K562 (cell line): ENCODE measurements around the gene EFS. TPM values are rescaled to one million over a fixed set of nuclear protein-coding genes. Genes with fewer than 3 reads are reported as not detected.

Experiments used
- ATAC-seq: fragments of 200-7000 bp; cut with Tn5 transposase; 3 replicates; pipeline ENCODE4 v1.9.1; 2020; ENCODE audit warnings: moderate library complexity
- BruUV-seq: library from RNA; stranded (reverse); fragments of 400-500 nt; replicated peaks from 2 replicates; lab custom pipeline; 2021; lab: Mats Ljungman, UMichigan
- CTCF ChIA-PET: fragments of 300-600 bp; formaldehyde crosslinking; extraction: SDS; loops from one replicate; lab custom pipeline; 2021; ENCODE audit warnings: low intra/inter-chr PET ratio; lab: Yijun Ruan, JAX
- POLR2A ChIA-PET: fragments of 300-600, 350-650 bp; sonication (Branson Sonifier 250); formaldehyde crosslinking; extraction: SDS; loops from one replicate; lab custom pipeline; 2021; ENCODE audit warnings: antibody characterized with exemption, inconsistent platforms; lab: Yijun Ruan, JAX
- DNase-seq, 4 experiments: peaks; one replicate each; pipeline versions ENCODE4 v3.0.0 to v3.0.0-alpha.2; 2011 to 2018; ENCODE audit warnings: low spot score in 3 of 4, mixed read lengths in 3 of 4; ENCODE audit errors: extremely low read depth in 1 of 4
- FAIRE-seq: peaks from 2 replicates; lab custom pipeline; 2011; peaks lifted over from hg19 to GRCh38; lab: Jason Lieb, UNC
- H2AFZ ChIP-seq: 2 replicates; pipeline ENCODE4 v1.6.0; 2011; ENCODE audit warnings: low read depth, low read length, control low read depth, inconsistent platforms
- H3K27ac ChIP-seq: fragments of 200-600 bp; 3 replicates; pipeline ENCODE4 v1.8.0; 2011; ENCODE audit warnings: low read depth, mild to moderate bottlenecking, control low read depth, inconsistent platforms, low read length, moderate library complexity, mixed read lengths; ENCODE audit errors: extremely low read depth
- H3K27me3 ChIP-seq, 2 experiments: fragments of 300-600 bp in 1 of 2; 2 replicates in 1 of 2; 3 replicates in 1 of 2; pipeline versions ENCODE4 v1.6.0 to v1.8.0; 2011; ENCODE audit warnings: inconsistent platforms in 2 of 2, low read length in 2 of 2, mild to moderate bottlenecking in 1 of 2, mixed read lengths in 1 of 2, moderate library complexity in 1 of 2; ENCODE audit not compliant: control insufficient read depth in 2 of 2, insufficient read depth in 2 of 2
- H3K36me3 ChIP-seq: fragments of 300-600 bp; 3 replicates; pipeline ENCODE4 v1.8.0; 2011; ENCODE audit warnings: mild to moderate bottlenecking, low read length, inconsistent platforms; ENCODE audit not compliant: control insufficient read depth, insufficient read depth
- H3K4me1 ChIP-seq, 2 experiments: fragments of 200-600 bp in 1 of 2; replicated peaks in 1 of 2; 2 replicates in 1 of 2; 3 replicates in 1 of 2; pipeline versions ENCODE4 v1.5.1 to v1.8.0; 2011; ENCODE audit warnings: inconsistent platforms in 2 of 2, low read length in 2 of 2, mild to moderate bottlenecking in 1 of 2, mixed read lengths in 1 of 2, moderate library complexity in 1 of 2; ENCODE audit not compliant: control insufficient read depth in 2 of 2, insufficient read depth in 2 of 2
- H3K4me2 ChIP-seq: 2 replicates; pipeline ENCODE4 v1.6.1; 2011; ENCODE audit warnings: low read length, control low read depth, inconsistent platforms, mixed read lengths; ENCODE audit not compliant: insufficient read depth
- H3K4me3 ChIP-seq: fragments of 200-600 bp; sonication (generic), shearing (Covaris generic); 2 replicates; pipeline ENCODE4 v1.5.1; 2016; ENCODE audit warnings: control low read depth, inconsistent platforms
- H3K79me2 ChIP-seq: fragments of 200-600 bp; 3 replicates; pipeline ENCODE4 v1.8.0; 2011; ENCODE audit warnings: low read length, inconsistent platforms; ENCODE audit not compliant: control insufficient read depth, insufficient read depth
- H3K9ac ChIP-seq, 2 experiments: 2 replicates each; pipeline versions ENCODE4 v1.6.0 to v1.6.1; 2011; ENCODE audit warnings: low read depth in 2 of 2, low read length in 2 of 2, control low read depth in 1 of 2, inconsistent platforms in 1 of 2, mild to moderate bottlenecking in 1 of 2, mixed read lengths in 1 of 2; ENCODE audit not compliant: insufficient read depth in 1 of 2
- H3K9me1 ChIP-seq: one replicate; pipeline ENCODE4 v1.6.0; 2011; ENCODE audit warnings: inconsistent platforms, mild to moderate bottlenecking, low read length, moderate library complexity; ENCODE audit not compliant: control insufficient read depth, insufficient read depth
- H3K9me3 ChIP-seq: replicated peaks from 2 replicates; pipeline ENCODE4 v1.5.1; 2011; ENCODE audit warnings: low read depth, low read length, inconsistent platforms; ENCODE audit not compliant: control insufficient read depth, insufficient read depth
- H4K20me1 ChIP-seq: replicated peaks from 2 replicates; pipeline ENCODE4 v1.6.1; 2011; ENCODE audit warnings: low read length, inconsistent platforms, mixed read lengths; ENCODE audit not compliant: control insufficient read depth, insufficient read depth
- CBFA2T3 ChIP-seq: fragments of 450-650 bp; IDR thresholded peaks from 2 replicates; pipeline ENCODE4 v1.6.1; 2017
- CTCF ChIP-seq, 3 experiments: IDR thresholded peaks in 2 of 3; conservative IDR thresholded peaks in 1 of 3; 2 replicates each; pipeline ENCODE4 v1.5.1; 2011 to 2012; ENCODE audit warnings: low read length in 3 of 3, mild to moderate bottlenecking in 3 of 3, control low read depth in 2 of 3, improper control_type of control experiment in 1 of 3, inconsistent platforms in 1 of 3, low read depth in 1 of 3, mixed read lengths in 1 of 3, moderate library complexity in 1 of 3; ENCODE audit not compliant: insufficient read depth in 2 of 3
- DPF2 ChIP-seq: fragments of 450-650 bp; IDR thresholded peaks from 2 replicates; pipeline ENCODE4 v1.6.1; 2016
- FOXK2 ChIP-seq, 2 experiments: fragments of 450-650 bp; IDR thresholded peaks in 1 of 2; conservative IDR thresholded peaks in 1 of 2; 2 replicates each; pipeline ENCODE4 v1.6.1; 2016; ENCODE audit warnings: low read depth in 2 of 2, mild to moderate bottlenecking in 1 of 2
- HDAC1 ChIP-seq, 2 experiments: fragments of 450-650 bp; IDR thresholded peaks; 2 replicates each; pipeline ENCODE4 v1.6.1; 2016 to 2017; ENCODE audit warnings: inconsistent platforms in 1 of 2, mild to moderate bottlenecking in 1 of 2, moderate library complexity in 1 of 2
- PKNOX1 ChIP-seq: fragments of 450-650 bp; IDR thresholded peaks from 2 replicates; pipeline ENCODE4 v1.6.1; 2016
- POU5F1 ChIP-seq: fragments of 150-350 bp; IDR thresholded peaks from 2 replicates; pipeline ENCODE4 v1.6.1; 2014; ENCODE audit warnings: borderline replicate concordance, low read length, low read depth, mild to moderate bottlenecking; ENCODE audit not compliant: partially characterized antibody
- RBM15 ChIP-seq: fragments of 200-400 bp; formaldehyde crosslinking; IDR thresholded peaks from 2 replicates; pipeline ENCODE4 v1.6.1; 2018; ENCODE audit warnings: mild to moderate bottlenecking, low read length, moderate library complexity; ENCODE audit not compliant: insufficient read depth
- SAFB2 ChIP-seq: fragments of 200-400 bp; formaldehyde crosslinking; IDR thresholded peaks from 2 replicates; pipeline ENCODE4 v1.6.1; 2018; ENCODE audit warnings: borderline replicate concordance, low read length, low read depth, moderate library complexity; ENCODE audit not compliant: severe bottlenecking
- TEAD4 ChIP-seq, 2 experiments: sonication (generic) in 1 of 2; formaldehyde crosslinking in 1 of 2; IDR thresholded peaks; 2 replicates each; pipeline versions ENCODE4 v1.6.1 to v1.8.0; 2012 to 2022; ENCODE audit warnings: borderline replicate concordance in 1 of 2, inconsistent platforms in 1 of 2, low read length in 1 of 2, mild to moderate bottlenecking in 1 of 2, missing genetic modification reagents in 1 of 2
- ZNF41 ChIP-seq: fragments of 250-450 bp; sonication (Bioruptor Pico); conservative IDR thresholded peaks from 2 replicates; pipeline ENCODE4 v1.4.0; 2020; ENCODE audit warnings: mild to moderate bottlenecking
- WGBS: fragments of 100-300 bp; shearing (Covaris generic); methylation state at CpG from one replicate; pipeline ENCODE4 v1.1.6; 2016; ENCODE audit warnings: low coverage, mixed read lengths; ENCODE audit not compliant: insufficient coverage; ENCODE audit errors: missing lambda C conversion rate; 5-methylcytosine and 5-hydroxymethylcytosine counted together
- in situ Hi-C: fragments of 300-500 bp; cut with MboI; formaldehyde crosslinking; loops from 4 replicates; pipeline ENCODE4 v1.15.0; 2018; ENCODE audit warnings: inconsistent platforms, mixed read lengths
- intact Hi-C: fragments of 100-400 bp; cut with micrococcal nuclease; formaldehyde crosslinking; loops from 2 replicates; pipeline ENCODE4 v1.14.2; 2022
- polyA plus RNA-seq, 8 experiments: library from polyadenylated mRNA; depleted of rRNA in 4 of 8; stranded (reverse) in 5 of 8; unstranded in 3 of 8; fragments of >200 nt; fragmentation: Nextera tagmentation in 2 of 8; fragmentation: Illumina TruSeq in 1 of 8; extraction: Ambion mirVana in 2 of 8; extraction: Trizol in 1 of 8; gene quantifications; 2 replicates each; pipeline versions ENCODE4 v1.2.1 to v1.2.3, GENCODE V29; 2011 to 2014; ENCODE audit warnings: inconsistent platforms in 1 of 8, missing spikeins in 1 of 8
- total RNA-seq, 7 experiments: library from RNA; depleted of rRNA in 6 of 7; stranded (reverse); fragments of >200 nt in 6 of 7; fragmentation: Illumina TruSeq in 2 of 7; extraction: Trizol in 2 of 7; gene quantifications; 2 replicates each; pipeline versions ENCODE4 v1.2.1 to v1.2.3, GENCODE V29; 2011 to 2021; ENCODE audit warnings: low replicate concordance in 1 of 7
- TF ChIP-seq, protein P1 (sequence below), 3 experiments: fragments of 200-800 bp in 1 of 3; fragments of 250-450 bp in 1 of 3; fragments of 450-650 bp in 1 of 3; sonication (Bioruptor Pico) in 1 of 3; sonication (Bioruptor generic) in 1 of 3; formaldehyde crosslinking in 1 of 3; IDR thresholded peaks; 2 replicates each; pipeline versions ENCODE4 v1.6.1 to v1.8.0; 2016 to 2022; ENCODE audit warnings: mild to moderate bottlenecking in 2 of 3, missing genetic modification characterization in 2 of 3, missing compliant biosample characterization in 1 of 3, moderate library complexity in 1 of 3

The EFS gene
- total and polyA plus RNA-seq, 9 of the 15 experiments (the other 6 are each of a cell fraction or from before 2014, with no cell fraction given), result 0.01 to 0.03 TPM; not detected in 7

- H3K79me2 ChIP-seq, result no peaks in the 10 kb centered on the region
- H3K9me3 ChIP-seq, result no peaks in the 10 kb centered on the region
- ChIA-PET CTCF (no interaction called here), POLR2A (interaction anchor here (0.6 to 1.6 kb wide), 6 partner anchors 8 to 69 kb away, joined by 3 to 11 read pairs (median 3); partner anchors contain the start of gene PABPN1)
- H3K9ac ChIP-seq, result peak overlapping the region; percentile 22 to 74; a peak in 3 of 4 replicates
- DNase-seq, result peak; percentile 60 to 75 (median 68)
- intact Hi-C loops (no loop called here), in situ Hi-C loops (no loop called here)
- H3K4me1 ChIP-seq, result peaks cover 11 to 16% of the 10 kb centered on the region in 2 experiments; a peak in 4 of 5 replicates
- peaks cover under 1 to 3% of the 10 kb centered on the region in 2 experiments; a peak in 1 of 5 replicates for H3K27me3 ChIP-seq
- no peaks in the 10 kb centered on the region for H3K36me3 ChIP-seq
- peak overlapping the region; percentile 48; the same call in 1 of the 3 replicates for H3K27ac ChIP-seq
- H4K20me1 ChIP-seq, result no peaks in the 10 kb centered on the region
- H2AFZ ChIP-seq, result peak overlapping the region; percentile 85
- H3K4me2 ChIP-seq, result peak overlapping the region; percentile 72
- FAIRE-seq, result peak; percentile 95
- BruUV-seq, result no TSS peak
- peak; percentile 96 for ATAC-seq
- H3K4me3 ChIP-seq, result no peak overlapping the region
- 19% methylated on average over 6 of the region's 13 CpGs for WGBS
- H3K9me1 ChIP-seq, result no peaks in the 10 kb centered on the region
- 0 out of 2 replicates have a peak, but pooled peaks have one; percentile 24 for TF ChIP-seq DPF2
- TF ChIP-seq, protein P1, sequence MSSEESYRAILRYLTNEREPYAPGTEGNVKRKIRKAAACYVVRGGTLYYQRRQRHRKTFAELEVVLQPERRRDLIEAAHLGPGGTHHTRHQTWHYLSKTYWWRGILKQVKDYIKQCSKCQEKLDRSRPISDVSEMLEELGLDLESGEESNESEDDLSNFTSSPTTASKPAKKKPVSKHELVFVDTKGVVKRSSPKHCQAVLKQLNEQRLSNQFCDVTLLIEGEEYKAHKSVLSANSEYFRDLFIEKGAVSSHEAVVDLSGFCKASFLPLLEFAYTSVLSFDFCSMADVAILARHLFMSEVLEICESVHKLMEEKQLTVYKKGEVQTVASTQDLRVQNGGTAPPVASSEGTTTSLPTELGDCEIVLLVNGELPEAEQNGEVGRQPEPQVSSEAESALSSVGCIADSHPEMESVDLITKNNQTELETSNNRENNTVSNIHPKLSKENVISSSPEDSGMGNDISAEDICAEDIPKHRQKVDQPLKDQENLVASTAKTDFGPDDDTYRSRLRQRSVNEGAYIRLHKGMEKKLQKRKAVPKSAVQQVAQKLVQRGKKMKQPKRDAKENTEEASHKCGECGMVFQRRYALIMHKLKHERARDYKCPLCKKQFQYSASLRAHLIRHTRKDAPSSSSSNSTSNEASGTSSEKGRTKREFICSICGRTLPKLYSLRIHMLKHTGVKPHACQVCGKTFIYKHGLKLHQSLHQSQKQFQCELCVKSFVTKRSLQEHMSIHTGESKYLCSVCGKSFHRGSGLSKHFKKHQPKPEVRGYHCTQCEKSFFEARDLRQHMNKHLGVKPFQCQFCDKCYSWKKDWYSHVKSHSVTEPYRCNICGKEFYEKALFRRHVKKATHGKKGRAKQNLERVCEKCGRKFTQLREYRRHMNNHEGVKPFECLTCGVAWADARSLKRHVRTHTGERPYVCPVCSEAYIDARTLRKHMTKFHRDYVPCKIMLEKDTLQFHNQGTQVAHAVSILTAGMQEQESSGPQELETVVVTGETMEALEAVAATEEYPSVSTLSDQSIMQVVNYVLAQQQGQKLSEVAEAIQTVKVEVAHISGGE (CRISPR knock-in tag; IDR thresholded peaks at IDR 0.05), result peak in 1 of 3 experiments; percentile 16; a peak in 1 of 6 replicates
- TF ChIP-seq TEAD4 (IDR thresholded peaks at IDR 0.05; ENCODE audit: low read length), result peak; percentile 43; the same call in 1 of the 2 replicates
- TF ChIP-seq TEAD4 (CRISPR knock-in tag; IDR thresholded peaks at IDR 0.05; ENCODE audit: borderline replicate concordance), result no peak
- TF ChIP-seq SAFB2, result no peak
- no peak for TF ChIP-seq RBM15
- 0 out of 4 replicates have a peak, but pooled peaks of 1 of the 2 experiments have one; percentile 17 for TF ChIP-seq HDAC1 (IDR thresholded peaks at IDR 0.05)
- no peak for TF ChIP-seq ZNF41 (CRISPR knock-in tag)
- TF ChIP-seq FOXK2 (conservative IDR thresholded peaks at IDR 0.05 in 1 of 2, IDR thresholded peaks at IDR 0.05 in 1 of 2; ENCODE audit: low read depth in 2 of 2), result 0 out of 4 replicates have a peak, but pooled peaks of 1 of the 2 experiments have one; percentile 31
- peak; percentile 53; the same call in 1 of the 2 replicates for TF ChIP-seq PKNOX1
- TF ChIP-seq CTCF (IDR thresholded peaks at IDR 0.05 in 2 of 3, conservative IDR thresholded peaks at IDR 0.05 in 1 of 3; ENCODE audit: insufficient read depth in 2 of 3, low read depth in 1 of 3, low read length in 3 of 3), result peak; percentile 48 to 70 (median 51)
- no peak for TF ChIP-seq POU5F1
- TF ChIP-seq CBFA2T3, result peak; percentile 45
Observed at GRCh38 chr14:23345987-23346692, 18.8 kb downstream of the EFS start.
